GM12878 (cell line): ENCODE measurements around the gene TEC.

Experiments
- BACH1 ChIP-seq: fragments of 450-650 bp; IDR thresholded peaks from 2 replicates; pipeline ENCODE4 v1.6.1; 2017; ENCODE audit warnings: mild to moderate bottlenecking, borderline replicate concordance
- BHLHE40 ChIP-seq, 2 experiments: fragments of 450-650 bp in 1 of 2; IDR thresholded peaks; 2 replicates each; pipeline ENCODE4 v1.6.1; 2011 to 2017; ENCODE audit warnings: low read depth in 2 of 2, borderline replicate concordance in 1 of 2, improper control_type of control experiment in 1 of 2, low read length in 1 of 2, mild to moderate bottlenecking in 1 of 2
- ELK1 ChIP-seq: IDR thresholded peaks from 2 replicates; pipeline ENCODE4 v1.6.1; 2012; ENCODE audit warnings: low read depth, low read length, improper control_type of control experiment
- KAT2A ChIP-seq: conservative IDR thresholded peaks from 2 replicates; pipeline ENCODE4 v1.6.1; 2011; ENCODE audit warnings: low read depth, low read length; ENCODE audit not compliant: control insufficient read depth
- NKRF ChIP-seq: fragments of 450-650 bp; conservative IDR thresholded peaks from 2 replicates; pipeline ENCODE4 v1.6.1; 2017; ENCODE audit warnings: mild to moderate bottlenecking, moderate library complexity
- NRF1 ChIP-seq: conservative IDR thresholded peaks from 2 replicates; pipeline ENCODE4 v1.6.1; 2011; ENCODE audit warnings: mild to moderate bottlenecking, low read depth, low read length, improper control_type of control experiment
- PKNOX1 ChIP-seq: fragments of 450-650 bp; IDR thresholded peaks from 2 replicates; pipeline ENCODE4 v1.6.1; 2016; ENCODE audit warnings: mild to moderate bottlenecking
- POLR2A ChIP-seq: IDR thresholded peaks from 2 replicates; pipeline ENCODE4 v1.6.1; 2011; ENCODE audit warnings: low read depth, mild to moderate bottlenecking, low read length
- RAD21 ChIP-seq: IDR thresholded peaks from 2 replicates; pipeline ENCODE4 v1.6.1; 2011; ENCODE audit warnings: mild to moderate bottlenecking, low read depth, low read length, moderate library complexity; ENCODE audit not compliant: insufficient read depth
- SIN3A ChIP-seq: IDR thresholded peaks from 2 replicates; pipeline ENCODE4 v1.6.1; 2012; ENCODE audit warnings: low read depth, low read length, improper control_type of control experiment
- SUZ12 ChIP-seq: fragments of 200-600 bp; sonication (generic); IDR thresholded peaks from one replicate; pipeline ENCODE4 v1.6.1; 2018; ENCODE audit warnings: antibody characterized with exemption, mild to moderate bottlenecking; ENCODE audit not compliant: unreplicated experiment
- TCF3 ChIP-seq: IDR thresholded peaks from 2 replicates; pipeline ENCODE4 v1.6.1; 2012; ENCODE audit warnings: low read depth, mild to moderate bottlenecking, low read length, borderline replicate concordance; ENCODE audit not compliant: insufficient read depth
- USF2 ChIP-seq: IDR thresholded peaks from 2 replicates; pipeline ENCODE4 v1.6.1; 2011; ENCODE audit warnings: low read depth, low read length, improper control_type of control experiment, borderline replicate concordance

- TF ChIP-seq SUZ12, result no peak
- no peak for TF ChIP-seq NKRF
- no peak for TF ChIP-seq BACH1
- no peak for TF ChIP-seq POLR2A
- no peak for TF ChIP-seq ELK1
- TF ChIP-seq KAT2A, result no peak
- no peak for TF ChIP-seq PKNOX1
- no peak for TF ChIP-seq TCF3
- no peak for TF ChIP-seq NRF1
- TF ChIP-seq RAD21, result no peak
- TF ChIP-seq SIN3A, result no peak
- no peak for TF ChIP-seq BHLHE40 (IDR thresholded peaks at IDR 0.05; ENCODE audit: borderline replicate concordance in 1 of 2, low read depth in 2 of 2, low read length in 1 of 2)
- TF ChIP-seq USF2, result no peak
These were observed 6.0 kb upstream of the TEC start for GRCh38 chr4:48275686-48276085.
